GM12878 (cell line): ENCODE measurements around the gene DSPP. TPM values are rescaled to one million over a fixed set of nuclear protein-coding genes. Genes with fewer than 3 reads are reported as not detected.

Experiments
- ATAC-seq: fragments of 200-7000 bp; cut with Tn5 transposase; 3 replicates; pipeline ENCODE4 v1.9.1; 2020; ENCODE audit warnings: mild to moderate bottlenecking, moderate library complexity
- BruUV-seq: library from RNA; stranded (reverse); fragments of 400-500 nt; replicated peaks from 2 replicates; lab custom pipeline; 2021; lab: Mats Ljungman, UMichigan
- CTCF ChIA-PET: fragments of 300-600 bp; sonication (Branson Sonifier 250); formaldehyde crosslinking; extraction: SDS; loops from one replicate; lab custom pipeline; 2021; ENCODE audit warnings: inconsistent platforms; lab: Yijun Ruan, JAX
- POLR2A ChIA-PET: fragments of 350-600 bp; formaldehyde crosslinking; extraction: SDS; loops from one replicate; lab custom pipeline; 2021; ENCODE audit warnings: inconsistent platforms; lab: Charles Lee
- RAD21 ChIA-PET: fragments of 300-600 bp; sonication (Branson Sonifier 250); formaldehyde crosslinking; loops from one replicate; lab custom pipeline; 2023; ENCODE audit warnings: antibody characterized with exemption; ENCODE audit not compliant: unreplicated experiment; lab: Charles Lee
- SMC1A ChIA-PET: fragments of 300-600 bp; sonication (Branson Sonifier 250); formaldehyde crosslinking; loops from one replicate; lab custom pipeline; 2023; ENCODE audit not compliant: unreplicated experiment, uncharacterized antibody; lab: Charles Lee
- DNase-seq: peaks from one replicate; pipeline ENCODE4 v3.0.0-alpha.2; 2011; ENCODE audit warnings: low read depth, low spot score
- FAIRE-seq: peaks from 3 replicates; lab custom pipeline; 2011; peaks lifted over from hg19 to GRCh38; lab: Jason Lieb, UNC
- H2AFZ ChIP-seq: 2 replicates; pipeline ENCODE4 v1.6.0; 2011; ENCODE audit warnings: low read depth, low read length, control low read depth; ENCODE audit not compliant: control insufficient read depth
- H3K27ac ChIP-seq: 2 replicates; pipeline ENCODE4 v1.5.1; 2011; ENCODE audit warnings: control low read depth; ENCODE audit not compliant: control insufficient read depth, insufficient read depth
- H3K27me3 ChIP-seq, 2 experiments: replicated peaks in 1 of 2; 2 replicates each; pipeline versions ENCODE4 v1.6.0 to v1.6.1; 2011; ENCODE audit warnings: low read length in 1 of 2; ENCODE audit not compliant: control insufficient read depth in 2 of 2, insufficient read depth in 2 of 2
- H3K36me3 ChIP-seq, 2 experiments: 2 replicates each; pipeline ENCODE4 v1.5.1; 2011; ENCODE audit warnings: low read length in 1 of 2; ENCODE audit not compliant: control insufficient read depth in 2 of 2, insufficient read depth in 2 of 2
- H3K4me1 ChIP-seq: 2 replicates; pipeline ENCODE4 v1.6.1; 2011; ENCODE audit warnings: mild to moderate bottlenecking, low read length, moderate library complexity, mixed read lengths; ENCODE audit not compliant: control insufficient read depth, insufficient read depth
- H3K4me2 ChIP-seq: 2 replicates; pipeline ENCODE4 v1.6.0; 2011; ENCODE audit warnings: control low read depth; ENCODE audit not compliant: control insufficient read depth, insufficient read depth
- H3K4me3 ChIP-seq: fragments of 200-600 bp; sonication (generic); 2 replicates; pipeline ENCODE4 v1.5.1; 2016
- H3K79me2 ChIP-seq: 2 replicates; pipeline ENCODE4 v1.6.0; 2011; ENCODE audit warnings: low read length; ENCODE audit not compliant: control insufficient read depth, insufficient read depth
- H3K9ac ChIP-seq: 2 replicates; pipeline ENCODE4 v1.8.0; 2011; ENCODE audit warnings: low read length, control low read depth, mixed read lengths; ENCODE audit not compliant: control insufficient read depth, insufficient read depth
- H3K9me3 ChIP-seq: replicated peaks from 3 replicates; pipeline ENCODE4 v1.5.1; 2011; ENCODE audit warnings: mild to moderate bottlenecking, low read length; ENCODE audit not compliant: control insufficient read depth, insufficient read depth
- H4K20me1 ChIP-seq: 2 replicates; pipeline ENCODE4 v1.6.0; 2011; ENCODE audit not compliant: control insufficient read depth, insufficient read depth
- ATF3 ChIP-seq: IDR thresholded peaks from 2 replicates; pipeline ENCODE4 v1.6.1; 2011; ENCODE audit warnings: low read depth, mild to moderate bottlenecking, low read length, moderate library complexity, borderline replicate concordance; ENCODE audit errors: extremely low read depth
- CEBPZ ChIP-seq: fragments of 150-350 bp; IDR thresholded peaks from 2 replicates; pipeline ENCODE4 v1.6.1; 2016; ENCODE audit warnings: low read depth, low read length
- CHD1 ChIP-seq: IDR thresholded peaks from 2 replicates; pipeline ENCODE4 v1.6.1; 2012; ENCODE audit warnings: low read depth, low read length, improper control_type of control experiment
- HDAC6 ChIP-seq: fragments of 200-600 bp; sonication (generic); IDR thresholded peaks from one replicate; pipeline ENCODE4 v1.8.0; 2017; ENCODE audit warnings: antibody characterized with exemption; ENCODE audit not compliant: unreplicated experiment
- HSF1 ChIP-seq: fragments of 150-350 bp; IDR thresholded peaks from 2 replicates; pipeline ENCODE4 v1.6.1; 2014; ENCODE audit warnings: mild to moderate bottlenecking, low read depth, low read length
- NBN ChIP-seq: fragments of 450-650 bp; IDR thresholded peaks from 2 replicates; pipeline ENCODE4 v1.6.1; 2016
- NFYA ChIP-seq: IDR thresholded peaks from 2 replicates; pipeline ENCODE4 v1.6.1; 2011; ENCODE audit warnings: low read depth, mild to moderate bottlenecking, low read length, improper control_type of control experiment, borderline replicate concordance
- NR2F1 ChIP-seq: fragments of 450-650 bp; conservative IDR thresholded peaks from 2 replicates; pipeline ENCODE4 v1.6.1; 2017; ENCODE audit warnings: mild to moderate bottlenecking
- RELA ChIP-seq: fragments of 450-650 bp; IDR thresholded peaks from 2 replicates; pipeline ENCODE4 v1.8.0; 2014; ENCODE audit warnings: borderline replicate concordance; ENCODE audit not compliant: partially characterized antibody
- ZNF622 ChIP-seq: fragments of 450-650 bp; IDR thresholded peaks from 2 replicates; pipeline ENCODE4 v1.6.1; 2017; ENCODE audit warnings: mild to moderate bottlenecking, inconsistent platforms
- whole genome bisulfite sequencing: methylation state at CpG from one replicate; pipeline ENCODE4 v1.1.6; 2016; ENCODE audit warnings: low lambda C conversion rate; ENCODE audit not compliant: insufficient replicate concordance, insufficient coverage; ENCODE audit errors: missing lambda C conversion rate; 5-methylcytosine and 5-hydroxymethylcytosine counted together
- in situ Hi-C: fragments of 300-500 bp; cut with MboI; formaldehyde crosslinking; loops from 9 replicates; pipeline ENCODE4 v1.14.3; 2018; ENCODE audit warnings: mixed read lengths
- intact Hi-C: fragments of 100-400 bp; cut with micrococcal nuclease; formaldehyde crosslinking; loops from one replicate; pipeline ENCODE4 v1.14.2; 2022; ENCODE audit not compliant: unreplicated experiment
- polyA plus RNA-seq, 11 experiments: library from polyadenylated mRNA; depleted of rRNA in 4 of 11; unstranded in 6 of 11; stranded (reverse) in 5 of 11; fragments of >200 nt; fragmentation: Nextera tagmentation in 4 of 11; fragmentation: Illumina TruSeq in 1 of 11; extraction: Ambion mirVana in 4 of 11; extraction: Trizol in 1 of 11; gene quantifications; 1 replicate in 1 of 11; 2 replicates in 10 of 11; pipeline versions ENCODE4 v1.2.1 to v1.2.3, GENCODE V29; 2011 to 2016; ENCODE audit warnings: inconsistent platforms in 2 of 11, missing spikeins in 2 of 11, low read depth in 1 of 11
- total RNA-seq, 4 experiments: library from RNA; depleted of rRNA in 3 of 4; stranded (reverse); fragments of >200 nt in 3 of 4; fragmentation: Illumina TruSeq in 1 of 4; extraction: Trizol in 1 of 4; gene quantifications; 2 replicates each; pipeline versions ENCODE4 v1.2.1 to v1.2.3, GENCODE V29; 2013 to 2021

DSPP gene
- total and polyA plus RNA-seq, 10 of the 15 experiments (the other 5 are each of a cell fraction or from before 2014, with no cell fraction given), result not detected

GRCh38 chr4:87567191-87567590, 41.1 kb upstream of the DSPP start:
- ATAC-seq (no peak), DNase-seq (no peak), FAIRE-seq (peak; percentile 38)
- TF ChIP-seq ZNF622, result no peak
- TF ChIP-seq CEBPZ, result no peak
- no peak for TF ChIP-seq NFYA
- TF ChIP-seq HDAC6, result no peak
- no peak for TF ChIP-seq ATF3
- TF ChIP-seq CHD1, result no peak
- no peak for TF ChIP-seq RELA
- no peak for TF ChIP-seq NR2F1
- no peak for TF ChIP-seq NBN
- TF ChIP-seq HSF1, result no peak
- Histone ChIP-seq H3K9ac (no peak overlapping the region), H3K4me3 (no peak overlapping the region), H3K4me2 (no peak overlapping the region), H3K4me1 (no peaks in the 10 kb centered on the region), H3K36me3 (no peaks in the 10 kb centered on the region), H2AFZ (no peak overlapping the region), H3K9me3 (no peaks in the 10 kb centered on the region), H3K27me3 (no peaks in the 10 kb centered on the region), H3K27ac (no peak overlapping the region), H4K20me1 (no peaks in the 10 kb centered on the region), H3K79me2 (no peaks in the 10 kb centered on the region)
- ChIA-PET RAD21 (no interaction called here), POLR2A (no interaction called here), SMC1A (no interaction called here), CTCF (interaction anchor here (1.4 kb wide), 1 partner anchor 23 kb away, joined by 3 read pairs; no protein-coding TSS in a partner anchor)
- BruUV-seq, result no TSS peak
- intact Hi-C loops, result no loop called here
- in situ Hi-C loops, result no loop called here
- WGBS, result 92% methylated on average over 2 of the region's 2 CpGs
